Fibroblast of villous mesenchyme (primary cell): ENCODE measurements around the gene RASAL1. TPM values are rescaled to one million over a fixed set of nuclear protein-coding genes. Genes with fewer than 3 reads are reported as not detected.

Source experiments
- DNase-seq: peaks from one replicate; pipeline ENCODE4 v3.0.0-alpha.2; 2010; ENCODE audit warnings: low read depth
- H3K4me3 ChIP-seq: 2 replicates; pipeline ENCODE4 v1.5.1; 2011; ENCODE audit warnings: low read depth, mild to moderate bottlenecking, low read length
- CTCF ChIP-seq: IDR thresholded peaks from 2 replicates; pipeline ENCODE4 v1.5.1; 2012; ENCODE audit warnings: low read depth, mild to moderate bottlenecking, low read length; ENCODE audit not compliant: insufficient read depth
- total RNA-seq: library from RNA; depleted of rRNA; stranded (reverse); fragments of >200 nt; gene quantifications from 2 replicates; pipeline ENCODE4 v1.2.3, GENCODE V29; 2012

The RASAL1 gene
- total RNA-seq, 1 donor: not detected

GRCh38 chr12:113170926-113171325 lies 35.4 kb upstream of the RASAL1 start:
- no peak overlapping the region for H3K4me3 ChIP-seq
- DNase-seq: no peak
- no peak for TF ChIP-seq CTCF

DNA sequence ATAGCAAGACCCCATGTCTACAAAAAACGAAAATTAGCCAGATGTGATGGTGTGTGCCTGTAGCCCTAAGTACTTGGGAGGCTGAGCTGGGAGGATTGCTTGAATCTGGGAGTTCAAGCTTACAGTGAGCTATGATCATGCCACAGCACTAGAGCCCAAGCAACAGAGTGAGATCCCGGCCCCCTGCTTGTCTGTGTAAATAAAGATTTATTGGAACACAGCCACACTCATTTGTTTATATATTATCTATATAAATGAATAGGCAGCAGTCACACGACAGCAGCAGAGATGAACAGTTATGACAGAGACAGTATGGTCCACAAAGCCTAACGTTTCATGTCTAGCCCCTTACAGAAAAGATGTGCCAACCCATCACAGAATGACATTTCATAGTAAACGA lies 34.9 kb upstream of the RASAL1 start:
- TF ChIP-seq CTCF: no peak
- no peak for DNase-seq
- no peak overlapping the region for H3K4me3 ChIP-seq

DNA sequence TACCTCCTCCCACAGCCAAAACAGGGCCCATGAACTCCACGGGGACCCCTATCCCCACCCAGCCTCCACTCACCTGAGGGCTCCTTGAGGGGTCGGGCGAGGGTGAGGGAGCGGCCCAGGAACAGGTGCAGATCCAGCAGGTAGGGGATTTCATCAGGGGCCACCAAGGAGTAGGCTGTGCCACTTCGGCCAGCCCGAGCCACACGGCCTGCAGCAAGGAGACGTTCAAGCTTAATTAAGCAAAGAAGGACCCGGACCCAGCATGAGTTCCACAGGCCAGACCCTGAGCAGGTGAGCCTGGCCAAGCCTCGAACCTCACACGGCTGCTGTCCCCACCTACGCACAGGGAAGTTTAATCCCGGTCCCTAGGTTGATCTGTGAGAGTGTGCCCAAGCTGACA lies 34.1 kb upstream of the RASAL1 start:
- TF ChIP-seq CTCF: no peak
- H3K4me3 ChIP-seq: no peak overlapping the region
- no peak for DNase-seq

DNA sequence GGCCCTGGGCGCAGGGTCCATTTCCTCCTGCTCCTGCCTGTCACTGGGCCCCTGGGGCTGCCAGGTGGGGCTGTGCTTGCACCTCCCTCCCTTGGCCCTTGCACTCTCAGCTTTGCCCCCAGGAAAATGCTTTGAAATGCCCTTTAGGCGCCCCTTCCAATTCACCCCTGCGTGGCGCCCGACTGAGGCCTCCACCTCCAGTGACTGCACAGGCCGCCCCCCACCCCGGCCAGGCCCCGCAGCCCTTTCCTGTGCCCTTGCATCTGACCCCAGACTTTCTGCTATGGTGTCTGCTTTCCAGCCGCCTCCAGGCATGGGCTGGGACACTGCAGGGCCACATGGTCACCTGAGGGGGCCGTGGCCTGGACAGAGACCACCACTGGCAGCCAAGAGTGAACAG lies 32.3 kb upstream of the RASAL1 start:
- no peak overlapping the region for H3K4me3 ChIP-seq
- no peak for TF ChIP-seq CTCF
- no peak for DNase-seq

DNA sequence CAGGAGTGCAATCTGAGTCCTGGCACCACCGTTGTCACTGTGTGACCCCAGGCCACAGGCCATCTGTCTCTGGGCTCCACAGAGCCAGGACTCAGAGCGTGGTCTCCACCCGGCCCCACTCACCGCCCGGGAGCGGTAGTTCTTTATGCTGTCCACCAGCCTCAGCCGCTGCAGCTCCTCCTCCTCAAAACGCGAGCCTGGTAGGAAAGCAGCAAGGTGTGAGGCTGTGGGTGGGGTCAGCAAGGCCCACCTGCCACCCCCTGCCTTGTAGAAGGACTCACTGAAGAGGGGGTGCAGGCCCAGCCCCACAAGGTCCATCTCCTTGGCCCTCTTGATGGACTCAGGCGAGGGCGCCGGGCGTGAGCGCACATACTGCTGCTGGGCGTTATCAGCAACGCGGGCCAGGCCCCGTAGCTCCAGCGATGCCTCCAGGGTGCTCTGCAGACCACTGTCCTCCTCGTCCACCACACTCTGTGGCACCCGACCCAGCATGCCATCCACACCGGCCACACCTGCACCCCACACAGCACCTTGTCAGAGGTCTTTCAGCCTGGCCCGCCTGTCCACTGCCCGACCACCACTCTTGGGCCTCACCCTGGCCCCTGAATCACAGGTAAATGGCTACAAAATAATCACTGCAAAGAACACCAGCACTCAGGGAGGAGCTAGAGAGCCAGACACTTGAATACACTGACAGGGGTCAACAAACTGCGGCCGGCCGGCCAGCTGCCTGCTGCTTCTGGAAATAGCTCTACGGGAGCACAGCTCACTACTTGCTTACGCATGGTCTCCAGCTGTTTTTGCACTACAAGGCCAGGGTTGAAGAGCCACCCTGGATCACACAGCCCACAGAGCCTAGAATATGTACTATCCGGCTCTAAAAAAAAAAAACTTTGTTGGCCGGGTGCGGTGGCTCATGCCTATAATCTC lies 30.2 kb upstream of the RASAL1 start:
- H3K4me3 ChIP-seq: no peak overlapping the region
- no peak for TF ChIP-seq CTCF
- no peak for DNase-seq

- TF ChIP-seq CTCF: no peak
- DNase-seq: no peak
- H3K4me3 ChIP-seq: no peak overlapping the region
These were observed 28.5 kb upstream of the RASAL1 start for GRCh38 chr12:113164014-113164413.

- TF ChIP-seq CTCF: no peak
- no peak for DNase-seq
- no peak overlapping the region for H3K4me3 ChIP-seq
These were observed 27.4 kb upstream of the RASAL1 start for GRCh38 chr12:113163030-113163360.
